Measurements from ENCODE around the gene MEN1.

Gene MEN1

DNA sequence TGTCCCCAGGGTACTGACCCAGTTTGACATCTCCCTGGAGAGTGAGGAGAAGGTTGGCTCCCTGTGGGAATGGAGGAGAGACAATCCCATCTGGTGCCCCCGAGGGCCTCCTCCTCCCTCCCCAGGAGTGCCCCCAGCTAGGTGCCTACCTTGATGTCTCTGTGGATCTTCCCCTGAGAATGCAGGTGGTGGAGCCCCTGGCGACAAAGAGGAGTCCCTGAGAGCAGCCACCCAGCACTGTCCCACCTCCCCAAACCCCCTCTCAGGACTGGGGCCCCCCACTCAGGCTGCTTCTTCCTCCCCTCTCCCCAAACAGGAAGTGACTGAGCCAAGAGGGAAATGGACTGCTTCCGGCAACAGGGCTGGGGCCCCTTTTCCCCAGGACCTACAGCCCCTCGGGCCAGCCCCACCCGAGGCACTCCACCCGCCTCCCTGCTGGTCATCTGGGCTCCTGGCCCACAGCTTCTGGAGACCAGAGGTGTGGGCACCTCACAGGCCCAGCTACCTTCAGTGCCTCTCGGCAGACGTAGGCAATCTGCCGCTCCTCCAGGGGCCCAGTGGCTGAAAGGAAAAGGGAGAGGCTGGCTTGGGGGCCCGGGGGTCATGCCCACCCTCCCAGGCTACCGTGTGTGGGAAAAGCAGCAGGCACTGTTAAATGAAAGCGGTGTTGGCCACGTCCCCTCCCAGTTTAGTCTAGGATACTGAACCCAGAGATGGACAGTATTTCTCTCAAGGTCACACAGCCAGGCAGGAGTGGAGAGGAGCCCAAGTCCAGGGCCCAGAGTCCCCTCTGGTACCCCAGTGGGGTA lies 8.6 kb downstream of the MEN1 start:
- DNase-seq (ENCODE audit: low read depth in 3 of 3) = no peak

DNA sequence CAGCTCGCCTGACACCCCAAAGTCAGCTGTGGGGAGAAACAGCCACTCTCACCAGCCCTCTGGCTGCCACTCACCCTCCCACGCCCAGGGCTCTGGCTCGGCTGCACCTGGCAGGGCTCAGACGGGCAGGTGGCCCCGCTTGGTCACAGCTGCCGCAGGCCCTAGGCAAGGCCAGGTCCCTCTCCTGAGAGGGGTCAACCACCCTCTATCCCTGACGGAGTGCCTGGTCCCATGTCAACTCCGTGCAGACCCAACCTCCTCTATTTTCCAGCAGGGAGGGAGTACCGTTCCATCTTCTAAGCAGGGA lies 9.2 kb downstream of the MEN1 start:
- DNase-seq (ENCODE audit: low read depth in 3 of 3) = no peak

DNA sequence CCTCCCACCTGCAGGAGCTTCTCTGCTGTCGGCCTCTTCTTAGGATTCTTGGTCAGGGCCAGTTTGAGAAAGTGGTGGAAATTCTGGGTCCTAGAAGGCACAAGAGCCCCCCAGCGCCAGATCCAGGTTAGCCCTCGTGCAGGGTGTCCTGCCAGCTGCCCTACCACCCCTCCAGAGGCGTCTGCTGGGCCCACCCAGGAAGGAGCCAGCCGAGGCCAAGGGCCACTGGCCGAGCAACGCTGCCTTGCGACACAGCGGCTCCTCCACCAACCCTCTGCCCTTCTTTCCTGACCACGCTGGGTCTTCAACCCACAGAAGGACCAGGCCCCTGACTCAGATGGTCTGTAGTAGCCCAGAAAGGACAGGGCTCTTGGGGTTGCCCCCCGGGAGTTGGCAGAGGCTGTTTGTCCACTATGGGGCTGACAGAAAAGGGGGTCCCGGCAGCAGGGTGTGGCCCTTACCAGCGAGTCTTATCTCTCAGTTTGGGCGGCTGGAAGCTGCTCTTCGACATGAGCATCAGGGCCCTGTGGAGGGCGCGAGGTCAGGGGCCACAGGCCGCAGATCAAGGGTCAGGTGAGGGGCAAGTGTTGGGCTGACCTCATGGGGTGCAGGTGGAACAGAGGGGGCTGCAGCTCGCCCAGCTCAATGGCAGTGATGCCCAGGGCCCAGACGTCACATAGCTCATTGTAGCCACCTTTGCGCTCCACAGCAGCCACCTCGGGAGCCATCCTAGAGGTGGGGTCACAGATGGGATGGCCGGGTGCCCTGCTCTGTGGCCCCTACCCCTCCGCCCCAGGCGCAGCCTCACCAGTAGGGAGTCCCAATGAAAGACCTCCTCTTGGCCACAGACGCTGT lies 9.8 kb downstream of the MEN1 start:
- no peak for DNase-seq (ENCODE audit: low read depth in 3 of 3)

DNA sequence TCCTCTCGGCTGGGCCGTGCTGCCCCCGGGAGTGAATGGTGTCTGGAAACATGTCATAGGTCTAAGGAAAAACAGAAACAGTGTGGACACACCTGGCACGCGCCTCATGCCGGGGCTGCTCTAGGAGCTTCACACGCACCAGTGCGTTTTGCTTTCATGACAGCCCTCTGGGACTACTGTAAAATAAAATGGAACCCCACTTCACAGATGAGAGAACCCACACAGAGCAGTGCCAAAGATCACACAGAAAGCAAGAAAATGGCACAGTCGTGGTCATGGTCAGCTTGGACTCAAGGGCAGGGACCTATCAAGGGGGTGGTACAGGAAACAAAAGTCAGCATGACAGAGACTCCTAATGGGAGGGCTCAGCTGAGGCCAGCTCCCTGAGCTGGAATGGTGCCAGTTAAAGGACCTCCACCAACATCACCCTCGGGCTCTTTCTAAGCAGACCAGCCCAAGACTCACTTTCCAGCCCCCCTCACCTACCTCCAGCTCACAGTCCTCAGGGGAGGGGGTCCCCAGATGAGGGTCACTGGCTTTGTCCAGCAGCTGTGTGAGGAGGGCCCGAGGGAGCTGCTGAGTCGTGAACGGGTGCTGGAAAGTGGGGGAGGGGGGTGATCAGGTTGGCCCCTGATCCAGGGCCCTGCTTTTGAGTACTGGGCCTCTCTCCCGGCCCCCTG lies 10.6 kb downstream of the MEN1 start:
- DNase-seq (ENCODE audit: low read depth in 3 of 3) = no peak

DNA sequence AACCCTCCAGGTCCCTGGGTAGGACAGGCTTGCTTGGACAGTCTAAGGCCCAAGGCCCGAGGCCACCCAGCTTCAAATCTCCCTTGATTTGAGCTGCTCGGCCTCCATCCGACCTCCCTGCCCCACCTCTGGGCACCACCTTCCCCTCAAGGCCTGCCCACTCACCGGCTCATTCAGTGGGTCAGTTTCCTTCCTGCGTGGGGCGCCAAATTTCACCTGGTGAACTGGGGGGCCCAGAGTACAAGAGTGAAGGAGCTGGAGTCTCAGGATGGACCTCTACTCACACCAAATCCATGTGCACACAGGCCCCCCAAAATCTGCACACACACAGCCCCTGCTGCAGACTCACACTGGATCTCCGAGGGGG lies 11.1 kb downstream of the MEN1 start:
- no peak for DNase-seq (ENCODE audit: low read depth in 3 of 3)

DNA sequence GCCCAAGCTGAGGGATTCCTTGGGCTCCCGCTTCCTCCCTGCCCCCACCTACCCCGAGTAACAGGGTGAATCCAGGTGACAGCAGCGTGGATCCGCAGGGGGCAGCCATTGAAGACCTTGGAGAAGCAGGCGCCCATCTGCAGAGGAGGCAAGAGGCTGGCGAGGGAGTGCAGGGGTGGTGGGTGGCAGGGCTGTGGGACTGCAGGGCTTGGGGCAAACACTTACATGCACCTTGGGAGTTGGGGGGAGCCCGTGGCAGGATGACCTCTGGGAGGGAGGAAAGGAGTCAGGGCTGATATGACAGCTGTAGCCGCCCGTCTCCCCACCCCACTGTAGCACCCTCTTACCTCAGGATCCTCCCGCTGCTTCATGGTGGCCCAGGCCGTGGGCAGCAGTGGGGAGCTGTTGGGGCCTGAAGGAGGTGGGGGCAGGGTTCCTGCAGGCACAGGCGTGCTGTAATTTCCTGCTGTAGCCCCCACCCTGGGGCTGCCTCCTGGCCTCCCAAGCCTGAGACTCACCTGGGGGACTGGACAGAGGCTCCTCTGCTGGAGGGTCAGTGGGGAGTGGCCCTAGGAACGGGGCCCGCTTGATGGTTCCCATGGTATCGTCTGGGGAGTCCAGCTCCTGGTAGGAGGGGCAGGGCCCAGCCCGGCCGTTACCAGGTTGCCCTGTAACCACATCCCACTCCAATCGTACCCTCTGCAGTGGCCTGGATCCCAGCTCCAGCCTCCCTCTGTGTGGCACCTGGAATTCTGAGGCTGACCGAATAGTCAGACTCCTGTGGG lies 13.4 kb downstream of the MEN1 start:
- DNase-seq (ENCODE audit: low read depth in 3 of 3) = no peak

DNA sequence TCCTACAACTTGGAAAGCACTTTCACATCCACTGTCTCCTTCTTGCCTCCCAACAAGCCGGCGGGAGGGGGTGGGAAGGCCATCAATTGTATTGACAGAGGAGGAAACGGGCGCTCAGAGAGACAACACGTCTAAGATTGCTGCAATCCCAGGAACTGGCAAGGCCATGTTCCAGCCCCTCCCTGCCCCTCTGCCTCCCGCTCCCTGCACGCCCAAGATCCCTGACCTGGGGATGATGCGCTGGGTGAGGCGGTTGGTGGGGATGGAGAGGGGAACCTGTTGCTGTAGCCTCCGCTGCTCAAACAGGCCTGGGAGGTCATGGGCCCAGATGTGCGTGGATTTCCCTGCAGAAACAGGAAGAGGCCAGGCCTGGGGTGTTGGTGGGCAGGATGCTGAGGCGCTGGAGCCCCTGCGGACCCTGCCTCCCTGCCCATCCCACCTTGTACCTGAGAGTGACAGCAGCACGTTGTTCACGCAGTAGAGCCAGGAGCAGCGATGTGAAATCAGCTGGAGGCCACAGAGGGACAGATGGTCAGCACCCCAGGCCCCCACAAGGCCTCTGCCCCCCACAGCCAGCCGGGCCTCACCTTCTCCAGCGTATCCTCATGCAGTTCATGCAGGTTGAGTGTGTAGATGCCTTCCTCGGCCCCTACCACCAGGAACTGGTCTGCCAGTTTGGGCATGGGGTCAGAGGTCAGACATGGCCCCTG lies 14.1 kb downstream of the MEN1 start:
- DNase-seq (ENCODE audit: low read depth in 3 of 3) = no peak

DNA sequence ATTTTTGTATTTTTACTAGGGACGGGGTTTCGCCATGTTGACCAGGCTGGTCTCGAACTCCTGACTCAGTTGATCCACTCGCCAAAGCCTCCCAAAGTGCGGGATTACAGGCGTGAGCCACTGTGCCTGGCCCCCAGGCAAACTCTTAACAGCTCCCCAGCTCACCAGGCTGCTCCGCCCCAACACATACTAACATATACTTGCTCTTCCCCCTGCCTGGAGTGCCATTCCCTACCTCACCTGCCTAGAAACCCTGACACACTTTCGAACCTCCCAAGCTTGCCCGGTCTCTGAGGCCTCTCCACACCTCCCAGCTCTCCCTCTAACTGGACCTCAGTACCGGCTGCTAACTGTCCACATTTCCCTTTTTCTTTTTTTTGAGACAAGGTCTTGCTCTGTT lies 15.8 kb downstream of the MEN1 start:
- no peak for DNase-seq (ENCODE audit: low read depth in 3 of 3)

DNA sequence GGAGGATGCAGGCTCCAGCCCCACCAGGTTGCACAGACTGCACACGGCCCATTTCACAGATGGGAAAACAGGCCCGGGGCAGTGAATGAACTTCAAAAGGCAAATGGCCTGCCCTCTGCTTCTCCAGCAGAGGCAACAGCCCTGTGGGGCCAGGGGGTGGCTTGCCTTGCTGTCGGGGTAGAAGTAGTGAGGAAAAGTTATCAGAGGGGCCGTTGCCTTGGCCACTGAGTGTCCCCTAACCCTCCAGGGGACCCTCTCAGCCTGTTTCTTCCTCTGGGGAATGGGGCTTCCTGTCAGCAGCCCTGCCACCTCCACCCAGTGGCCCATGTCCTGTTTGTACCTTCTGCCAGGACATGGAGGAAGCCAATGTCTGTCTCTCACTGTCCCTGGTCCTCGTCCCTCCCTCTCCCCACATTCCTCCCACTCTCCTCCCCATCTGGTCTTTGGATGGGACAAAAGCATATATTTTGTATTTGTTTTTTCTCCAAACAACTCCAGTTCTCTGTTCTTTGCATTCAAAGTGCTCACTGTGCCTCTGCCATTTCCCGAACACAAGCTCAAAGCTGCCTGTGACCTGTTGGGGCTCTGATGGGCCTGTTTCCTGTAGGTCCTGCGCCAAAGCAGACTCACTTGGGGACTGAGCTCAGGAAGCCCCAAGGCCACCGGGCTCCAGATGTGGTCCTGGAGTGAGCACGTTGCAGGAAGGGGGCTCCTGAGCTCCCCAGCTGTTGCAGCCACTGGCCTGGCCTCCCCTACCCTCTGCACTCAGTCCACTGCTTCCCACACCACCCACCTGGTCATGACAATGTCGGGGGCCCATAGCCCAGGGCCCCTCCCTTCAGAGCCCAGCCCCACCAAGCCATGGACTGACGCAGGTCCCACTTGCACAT lies 16.8 kb downstream of the MEN1 start:
- no peak for DNase-seq (ENCODE audit: low read depth in 3 of 3)

DNA sequence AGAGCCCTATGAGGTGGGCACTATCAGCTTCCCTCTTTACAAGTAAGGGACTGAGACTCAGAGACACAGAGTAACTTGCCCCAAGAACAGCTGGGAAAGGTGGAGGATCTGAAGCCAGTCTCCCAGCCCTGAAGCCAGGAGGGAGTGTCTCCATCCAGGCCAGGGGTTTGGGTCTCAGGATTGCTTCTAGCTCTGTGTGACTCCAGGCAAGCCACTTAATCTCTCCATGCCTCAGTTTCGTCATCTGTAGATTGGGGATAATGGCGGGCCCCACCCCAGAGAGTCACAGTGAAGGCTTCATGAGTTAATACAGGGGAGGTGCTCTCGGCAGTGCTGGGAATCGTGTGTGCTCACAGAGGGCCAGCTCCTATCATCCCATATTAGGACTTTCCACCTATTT lies 17.9 kb downstream of the MEN1 start:
- no peak for DNase-seq (ENCODE audit: low read depth in 3 of 3)

DNA sequence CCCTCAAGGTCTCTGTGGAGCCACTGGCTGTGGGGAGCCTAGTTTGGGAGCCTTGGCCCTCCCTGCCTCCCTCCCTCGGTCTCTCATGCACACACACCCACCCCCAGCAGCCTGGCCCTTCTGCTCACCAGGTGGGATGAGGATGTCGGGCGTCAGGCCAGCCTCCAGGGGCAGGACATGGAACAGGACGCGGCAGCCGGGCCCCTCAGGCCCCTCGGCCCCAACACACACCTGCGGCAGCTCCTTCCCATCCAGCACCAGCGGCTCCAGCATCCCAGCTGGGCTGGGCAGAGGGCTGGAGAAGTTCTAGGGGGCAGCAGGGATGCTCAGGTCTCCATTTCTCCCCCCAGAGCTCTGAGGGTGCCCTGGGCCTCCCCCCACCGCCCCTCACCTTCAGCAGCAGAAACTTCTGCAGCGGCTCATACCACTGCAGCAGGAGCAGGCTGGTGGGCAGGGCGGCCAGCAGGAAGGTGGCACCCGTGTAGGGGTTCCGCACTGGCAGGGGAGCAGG lies 18.5 kb downstream of the MEN1 start:
- no peak for DNase-seq (ENCODE audit: low read depth in 3 of 3)

DNA sequence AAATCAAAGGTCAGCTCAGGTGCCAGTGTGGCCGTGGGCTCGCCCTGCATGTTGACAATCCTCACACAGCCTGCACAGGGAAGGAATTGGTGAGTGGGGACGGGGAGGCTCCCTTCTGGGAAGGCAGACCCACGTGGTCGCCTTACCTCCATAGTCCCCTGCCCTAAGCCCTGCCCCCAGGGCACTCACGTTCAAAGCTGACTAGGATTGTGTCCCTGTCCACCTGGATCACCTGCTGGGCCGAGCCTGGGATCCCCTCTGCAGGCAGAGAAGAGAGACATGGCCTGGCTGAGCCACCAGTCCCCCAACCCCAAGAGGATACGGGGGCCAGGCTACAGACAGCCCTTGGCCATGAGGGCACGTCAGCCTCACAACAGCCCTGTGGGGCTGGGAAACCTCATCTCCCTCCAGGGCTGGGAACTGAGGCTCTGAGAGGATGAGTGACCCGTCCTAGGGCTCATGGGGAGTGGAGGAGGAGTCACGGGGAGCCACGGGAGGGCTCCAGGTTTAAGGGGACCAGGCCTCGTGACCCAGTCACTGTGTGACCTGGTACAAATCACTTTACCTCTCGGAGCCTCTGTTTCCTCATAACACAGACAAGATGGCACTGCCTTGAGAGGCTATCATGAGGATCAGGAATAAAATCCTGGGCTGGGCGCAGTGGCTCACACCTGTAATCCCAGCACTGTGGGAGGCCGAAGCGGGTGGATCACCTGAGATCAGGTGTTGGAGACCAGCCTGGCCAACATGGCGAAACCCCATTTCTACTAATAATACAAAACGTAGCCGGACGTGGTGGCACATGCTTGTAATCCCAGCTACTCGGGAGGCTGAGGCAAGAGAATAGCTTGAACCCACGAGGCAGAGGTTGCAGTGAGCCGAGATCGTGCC lies 19.9 kb downstream of the MEN1 start:
- no peak for DNase-seq (ENCODE audit: low read depth in 3 of 3)

DNA sequence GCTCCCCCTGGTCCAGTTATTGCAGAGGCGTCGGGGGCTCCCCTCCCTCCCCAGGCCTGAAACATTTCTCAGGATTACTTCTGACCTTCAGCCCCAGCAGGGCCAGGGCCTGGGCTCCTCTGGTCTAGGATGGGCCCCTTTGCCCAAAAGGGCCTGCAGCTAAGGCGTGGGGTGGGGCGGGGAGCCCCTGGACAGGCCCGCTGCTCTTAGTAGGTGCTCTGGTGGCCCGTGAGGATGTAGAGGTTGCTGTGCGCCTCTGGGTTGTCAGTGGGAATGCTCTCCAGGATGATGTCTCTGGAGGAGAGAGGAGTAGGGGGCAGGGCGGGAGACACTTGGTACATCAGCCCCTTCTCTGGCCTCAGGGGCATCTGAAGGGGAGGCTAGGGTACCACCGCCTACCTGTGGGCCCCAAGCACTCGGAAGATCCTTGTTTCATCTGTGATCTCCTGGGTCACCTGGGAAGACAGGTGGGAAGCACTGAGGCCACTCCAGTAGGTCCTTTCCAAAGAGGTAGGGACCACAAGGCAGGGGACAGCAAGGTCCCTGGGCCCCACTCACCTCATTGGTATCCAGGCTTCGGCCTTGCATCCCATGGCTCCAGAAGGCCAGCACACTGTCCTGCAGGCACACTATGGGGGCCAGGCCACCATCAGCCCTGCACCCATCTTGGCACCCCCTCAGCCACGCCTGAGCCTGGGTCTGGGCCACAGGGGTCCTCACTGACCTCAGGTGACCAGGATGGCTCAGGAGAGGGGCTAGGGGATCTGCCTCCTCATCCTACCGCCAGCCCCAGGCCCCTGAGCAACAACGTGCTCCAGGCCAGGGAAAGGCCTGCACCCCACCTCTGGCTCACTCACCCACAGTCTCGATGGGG lies 20.8 kb downstream of the MEN1 start:
- no peak for DNase-seq (ENCODE audit: low read depth in 3 of 3)

DNA sequence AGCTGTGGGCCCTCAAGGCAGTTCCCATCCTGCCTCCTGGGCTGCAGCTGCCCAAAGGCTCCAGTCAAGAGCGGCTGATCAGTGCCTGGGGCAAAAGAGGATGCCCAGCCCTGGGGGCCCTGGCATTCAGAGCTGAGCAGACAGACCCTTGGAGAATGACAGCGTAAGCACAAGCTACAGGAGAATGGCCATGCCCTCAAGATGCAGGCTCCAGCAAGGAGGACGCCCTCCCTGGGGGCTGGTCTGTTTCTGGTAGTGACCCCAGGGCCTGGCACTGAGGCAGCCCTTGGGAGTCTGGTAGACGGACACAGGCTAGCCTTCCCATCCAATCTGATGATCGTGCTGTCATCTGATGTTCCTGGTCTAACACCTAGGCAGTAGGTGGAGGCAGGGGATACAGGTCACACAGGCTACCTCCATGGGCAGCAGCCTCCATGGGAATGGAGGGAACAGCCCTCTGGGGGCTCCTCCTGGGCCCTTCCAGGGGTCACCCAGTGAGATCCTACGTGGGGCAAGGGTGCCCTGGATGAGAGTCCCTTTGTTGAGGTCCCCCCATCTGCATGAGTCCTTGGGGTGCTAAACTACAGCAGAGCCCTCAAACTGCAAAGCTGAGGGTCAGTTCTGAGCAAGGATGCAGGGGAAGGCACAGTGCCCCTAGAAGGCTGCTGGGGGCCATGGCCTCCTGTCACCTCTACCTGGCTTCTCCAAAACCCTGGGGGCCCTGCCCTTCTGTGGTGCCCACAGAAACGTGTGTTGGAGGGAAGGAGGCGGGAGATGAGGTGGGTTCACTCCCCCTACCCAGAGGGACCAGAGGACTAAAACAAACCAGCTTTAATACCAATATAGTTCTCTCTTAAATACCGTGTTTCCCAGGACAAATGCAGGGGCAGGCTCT lies 21.8 kb downstream of the MEN1 start:
- no peak for DNase-seq (ENCODE audit: low read depth in 3 of 3)

DNA sequence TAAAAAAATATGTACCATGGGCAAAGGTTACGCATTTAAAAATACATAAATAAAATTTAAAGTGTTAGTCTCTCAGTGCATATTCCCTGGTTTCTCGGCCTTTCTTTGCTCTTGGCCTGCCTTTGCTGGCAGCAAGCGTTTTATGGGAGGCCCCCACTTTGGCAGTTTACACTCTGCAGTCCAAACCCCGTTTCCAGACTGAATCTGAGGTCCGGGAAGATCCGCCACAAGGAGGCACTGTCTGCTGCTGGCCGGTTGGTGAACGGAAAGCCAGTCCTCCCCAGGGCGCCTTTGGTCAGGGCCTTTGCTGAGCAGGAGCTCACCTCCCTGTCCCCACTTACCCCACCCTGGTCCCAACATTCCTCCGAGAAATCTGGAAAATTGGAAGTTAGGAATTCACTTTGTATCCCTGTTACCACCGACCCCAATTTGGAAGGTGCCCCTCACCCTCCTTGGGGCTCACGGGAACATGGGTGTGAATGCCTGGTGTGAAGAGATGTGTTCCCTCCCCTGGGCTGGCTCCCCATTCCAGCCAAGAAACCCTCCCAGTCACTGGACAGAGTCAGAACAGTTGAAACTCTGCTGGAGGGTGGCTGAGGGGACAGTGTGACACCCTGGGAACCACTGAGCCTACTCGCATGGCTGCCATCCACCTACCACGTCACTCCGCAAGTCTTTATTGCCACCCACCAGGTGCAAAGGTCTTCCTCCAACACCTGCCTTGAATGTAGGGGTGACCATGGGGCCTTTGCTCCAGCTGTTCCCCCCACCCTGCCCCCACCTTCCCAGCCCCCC lies 22.6 kb downstream of the MEN1 start:
- no peak for DNase-seq (ENCODE audit: low read depth in 3 of 3)

DNA sequence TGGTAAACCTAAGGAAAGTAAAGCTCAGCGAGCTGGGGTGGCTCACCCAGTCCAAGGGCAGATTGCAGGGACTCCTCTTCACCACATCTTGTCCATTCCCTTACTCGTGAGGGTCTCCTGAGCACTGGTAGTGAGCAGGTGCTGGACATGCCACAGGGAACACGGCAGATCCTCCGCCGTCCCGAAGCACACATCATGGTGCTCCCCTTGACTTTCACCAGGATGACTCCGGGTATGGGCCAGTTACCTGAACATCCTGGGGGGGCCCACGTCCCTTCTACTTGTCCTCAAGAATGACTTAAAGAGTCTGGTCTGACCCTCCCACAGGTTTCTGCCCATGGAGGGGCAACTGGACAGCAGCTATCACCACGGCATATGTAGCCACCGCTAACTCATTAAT lies 24.0 kb downstream of the MEN1 start:
- DNase-seq (ENCODE audit: low read depth in 3 of 3) = no peak

Data from stimulated activated CD4-positive, alpha-beta T cell treated with anti-CD3 and anti-CD28 coated beads, TNF-alpha, amount 100 ng/mL, for 48 hours (primary cell).